Upper lobe of left lung (tissue), 6 donors: Measurements from ENCODE around the gene OMA1. TPM values are rescaled to one million over a fixed set of nuclear protein-coding genes. Genes with fewer than 3 reads are reported as not detected.

Source experiments
- ATAC-seq, 2 donors: fragments of 200-7000 bp; cut with Tn5 transposase; one replicate each; pipeline ENCODE4 v1.9.1; 2022; ENCODE audit warnings: mild to moderate bottlenecking in 2 of 2, moderate library complexity in 2 of 2; ENCODE audit not compliant: low FRiP score in 2 of 2
- DNase-seq, 2 donors: peaks; one replicate each; pipeline ENCODE4 v3.0.0-alpha.2; 2019 to 2020
- H3K27ac ChIP-seq, 4 donors: fragments of 200-600 bp; sonication (generic); one replicate each; pipeline ENCODE4 v1.5.1; 2016 to 2019
- H3K27me3 ChIP-seq, 4 donors: fragments of 200-600 bp; sonication (generic); one replicate each; pipeline ENCODE4 v1.5.1; 2017 to 2019
- H3K36me3 ChIP-seq, 4 donors: fragments of 200-600 bp; sonication (generic); one replicate each; pipeline ENCODE4 v1.5.1; 2016 to 2019
- H3K4me1 ChIP-seq, 4 donors: fragments of 200-600 bp; sonication (generic); one replicate each; pipeline ENCODE4 v1.5.1; 2018 to 2019
- H3K4me3 ChIP-seq, 4 donors: fragments of 200-600 bp; sonication (generic); one replicate each; pipeline ENCODE4 v1.5.1; 2017 to 2019; ENCODE audit warnings: mild to moderate bottlenecking in 2 of 4, moderate library complexity in 1 of 4
- H3K9me3 ChIP-seq, 4 donors: fragments of 200-600 bp; sonication (generic); one replicate each; pipeline ENCODE4 v1.5.1; 2018 to 2019
- EP300 ChIP-seq, 4 donors: sonication (generic); formaldehyde crosslinking; IDR thresholded peaks; one replicate each; pipeline ENCODE4 v1.5.1; 2017; ENCODE audit warnings: antibody characterized with exemption in 4 of 4, control low read depth in 2 of 4
- POLR2A ChIP-seq, 4 donors: fragments of 450-650 bp; IDR thresholded peaks; one replicate each; pipeline ENCODE4 v1.5.1; 2016 to 2017; ENCODE audit warnings: antibody characterized with exemption in 4 of 4, mild to moderate bottlenecking in 2 of 4
- POLR2AphosphoS5 ChIP-seq, 2 donors: sonication (generic); formaldehyde crosslinking; IDR thresholded peaks; one replicate each; pipeline ENCODE4 v1.5.1; 2017; ENCODE audit warnings: antibody characterized with exemption in 2 of 2
- WGBS, 2 donors: methylation state at CpG; one replicate each; pipeline ENCODE4 v1.1.5; 2017 to 2018; 5-methylcytosine and 5-hydroxymethylcytosine counted together
- total RNA-seq, 6 donors: library from RNA; depleted of rRNA in 4 of 6; stranded (reverse); fragments of >200 nt in 4 of 6; gene quantifications; one replicate each; pipeline versions ENCODE4 v1.1.0 to v1.2.1, GENCODE V29; 2016 to 2021
- TF ChIP-seq, protein P1 (sequence below), 6 experiments: fragments of 450-650 bp in 4 of 6; fragments of 200-600 bp in 2 of 6; sonication (generic) in 2 of 6; IDR thresholded peaks; one replicate each; pipeline ENCODE4 v1.5.1; 2016 to 2019; ENCODE audit warnings: antibody characterized with exemption in 6 of 6
- donor health status: DM: no; HTN: no; CAD: no; lungs with moderate emphysema.
- donor health status: DM: no; HTN: yes; CAD: no; lungs with severe emphysema.

OMA1 gene
- total RNA-seq, 6 donors from 2014 or later = 4.7 to 35.9 (median 20.7) TPM

DNA sequence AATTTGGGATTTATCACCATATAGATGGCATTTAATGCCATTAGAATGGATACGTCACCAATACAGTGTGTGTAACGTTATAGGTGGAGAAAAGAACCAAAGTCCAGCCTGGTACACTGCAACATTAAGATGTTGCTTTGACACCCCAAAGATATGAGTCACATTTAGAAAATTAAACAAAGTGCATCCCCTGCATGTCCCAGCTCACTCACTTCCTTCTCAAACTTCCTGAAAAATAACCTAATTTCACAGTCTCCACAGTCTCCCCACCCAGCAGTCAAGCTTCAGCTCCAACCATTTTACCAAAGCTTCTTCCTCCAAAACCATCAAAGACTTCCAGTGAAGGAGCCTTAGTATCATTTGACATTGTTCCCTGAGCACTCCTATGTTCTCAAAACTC, 111.9 kb downstream of the OMA1 start:
- WGBS, 2 donors = 78 to 86% methylated on average over 2 of the region's 2 CpGs
- H3K4me1 ChIP-seq = peaks cover 0 to 8% (median 3%) of the 10 kb centered on the region in 4 donors
- H3K27ac ChIP-seq = no peak overlapping the region
- H3K36me3 ChIP-seq = no peaks in the 10 kb centered on the region
- no peak overlapping the region for H3K4me3 ChIP-seq
- no peaks in the 10 kb centered on the region for H3K9me3 ChIP-seq
- DNase-seq = no peak
- no peaks in the 10 kb centered on the region for H3K27me3 ChIP-seq
- ATAC-seq = no peak
- no peak for TF ChIP-seq POLR2AphosphoS5 (IDR thresholded peaks at IDR 0.05)
- TF ChIP-seq, protein P1, sequence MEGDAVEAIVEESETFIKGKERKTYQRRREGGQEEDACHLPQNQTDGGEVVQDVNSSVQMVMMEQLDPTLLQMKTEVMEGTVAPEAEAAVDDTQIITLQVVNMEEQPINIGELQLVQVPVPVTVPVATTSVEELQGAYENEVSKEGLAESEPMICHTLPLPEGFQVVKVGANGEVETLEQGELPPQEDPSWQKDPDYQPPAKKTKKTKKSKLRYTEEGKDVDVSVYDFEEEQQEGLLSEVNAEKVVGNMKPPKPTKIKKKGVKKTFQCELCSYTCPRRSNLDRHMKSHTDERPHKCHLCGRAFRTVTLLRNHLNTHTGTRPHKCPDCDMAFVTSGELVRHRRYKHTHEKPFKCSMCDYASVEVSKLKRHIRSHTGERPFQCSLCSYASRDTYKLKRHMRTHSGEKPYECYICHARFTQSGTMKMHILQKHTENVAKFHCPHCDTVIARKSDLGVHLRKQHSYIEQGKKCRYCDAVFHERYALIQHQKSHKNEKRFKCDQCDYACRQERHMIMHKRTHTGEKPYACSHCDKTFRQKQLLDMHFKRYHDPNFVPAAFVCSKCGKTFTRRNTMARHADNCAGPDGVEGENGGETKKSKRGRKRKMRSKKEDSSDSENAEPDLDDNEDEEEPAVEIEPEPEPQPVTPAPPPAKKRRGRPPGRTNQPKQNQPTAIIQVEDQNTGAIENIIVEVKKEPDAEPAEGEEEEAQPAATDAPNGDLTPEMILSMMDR (IDR thresholded peaks at IDR 0.05) = no peak
- TF ChIP-seq POLR2A (IDR thresholded peaks at IDR 0.05) = no peak
- TF ChIP-seq EP300 (IDR thresholded peaks at IDR 0.05) = no peak

DNA sequence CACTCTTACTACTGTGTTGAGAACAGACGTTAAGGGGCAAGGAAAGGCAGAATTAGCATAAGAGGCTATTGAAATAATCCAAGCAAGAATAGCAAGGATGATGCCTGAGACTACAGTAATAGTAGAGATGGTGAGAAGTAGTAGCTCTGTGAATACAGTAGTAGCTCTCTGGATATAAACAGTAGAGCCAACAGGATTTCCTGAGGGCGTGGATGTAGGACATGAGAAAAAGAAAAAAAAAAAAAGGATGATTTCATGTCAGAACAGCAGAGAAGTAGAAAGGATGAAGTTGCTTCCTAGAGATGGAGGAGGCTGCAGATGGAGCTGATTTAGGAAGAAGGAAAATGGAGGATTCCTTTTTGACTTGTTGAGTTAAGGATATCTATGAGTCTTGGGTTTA, 112.3 kb downstream of the OMA1 start:
- no peak overlapping the region for H3K27ac ChIP-seq
- H3K4me3 ChIP-seq = no peak overlapping the region
- peaks cover 0 to 8% (median 3%) of the 10 kb centered on the region in 4 donors for H3K4me1 ChIP-seq
- WGBS, 2 donors = 54 to 61% methylated on average over 2 of the region's 2 CpGs
- no peaks in the 10 kb centered on the region for H3K9me3 ChIP-seq
- no peaks in the 10 kb centered on the region for H3K36me3 ChIP-seq
- H3K27me3 ChIP-seq = no peaks in the 10 kb centered on the region
- DNase-seq (no peak), ATAC-seq (no peak)
- no peak for TF ChIP-seq POLR2AphosphoS5 (IDR thresholded peaks at IDR 0.05)
- no peak for TF ChIP-seq POLR2A (IDR thresholded peaks at IDR 0.05)

DNA sequence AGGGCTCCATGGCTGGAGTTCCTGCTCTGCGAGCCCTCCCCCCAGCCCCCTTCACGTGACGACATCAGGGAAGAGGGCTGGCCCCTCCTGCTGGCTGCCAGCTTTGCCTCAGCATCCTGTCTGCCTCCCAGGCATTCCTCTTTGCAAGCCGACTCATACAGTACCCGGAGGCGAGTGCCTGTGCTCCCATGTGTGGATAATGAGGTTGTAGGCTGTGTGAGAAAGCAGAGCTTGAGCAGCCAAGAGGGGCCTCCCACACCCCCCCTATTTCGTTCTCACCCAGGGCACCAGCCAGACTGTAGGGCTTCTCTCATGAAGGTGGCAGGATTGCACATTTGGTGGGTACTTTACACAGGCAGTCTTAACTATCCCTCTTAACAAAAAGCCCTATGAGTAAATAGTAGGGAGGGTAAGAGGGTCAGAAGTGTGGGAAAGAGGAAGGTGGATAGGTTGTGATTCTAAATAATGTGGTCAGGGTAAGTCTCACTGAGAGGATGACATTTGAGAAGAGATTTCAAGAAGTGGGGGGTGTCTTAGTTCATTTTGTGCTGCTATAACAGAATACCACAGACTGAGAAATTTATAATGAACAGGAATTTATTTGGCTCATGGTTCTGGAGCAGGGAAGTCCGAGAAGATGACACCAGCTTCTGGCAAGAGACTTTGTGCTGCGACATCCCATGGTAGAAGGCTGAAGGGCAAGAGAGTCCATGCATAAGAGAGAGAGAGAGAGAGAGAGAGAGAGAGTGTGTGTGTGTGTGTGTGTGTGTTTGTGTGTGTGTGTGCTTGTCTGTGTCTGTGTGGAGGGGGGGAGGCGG, 113.5 kb downstream of the OMA1 start:
- no peaks in the 10 kb centered on the region for H3K9me3 ChIP-seq
- no peak overlapping the region for H3K27ac ChIP-seq
- DNase-seq (no peak), ATAC-seq (peak in 1 of 2 donors; percentile 82)
- no peak overlapping the region for H3K4me3 ChIP-seq
- TF ChIP-seq POLR2AphosphoS5 (IDR thresholded peaks at IDR 0.05) (no peak), POLR2A (IDR thresholded peaks at IDR 0.05) (no peak), EP300 (IDR thresholded peaks at IDR 0.05) (no peak)
- TF ChIP-seq, protein P1 (IDR thresholded peaks at IDR 0.05) = no peak
- H3K4me1 ChIP-seq = peaks cover 0 to 8% (median 3%) of the 10 kb centered on the region in 4 donors
- H3K27me3 ChIP-seq = no peaks in the 10 kb centered on the region
- 47 to 48% methylated on average over 9 to 10 of the region's 10 CpGs for WGBS, 2 donors
- no peaks in the 10 kb centered on the region for H3K36me3 ChIP-seq

DNA sequence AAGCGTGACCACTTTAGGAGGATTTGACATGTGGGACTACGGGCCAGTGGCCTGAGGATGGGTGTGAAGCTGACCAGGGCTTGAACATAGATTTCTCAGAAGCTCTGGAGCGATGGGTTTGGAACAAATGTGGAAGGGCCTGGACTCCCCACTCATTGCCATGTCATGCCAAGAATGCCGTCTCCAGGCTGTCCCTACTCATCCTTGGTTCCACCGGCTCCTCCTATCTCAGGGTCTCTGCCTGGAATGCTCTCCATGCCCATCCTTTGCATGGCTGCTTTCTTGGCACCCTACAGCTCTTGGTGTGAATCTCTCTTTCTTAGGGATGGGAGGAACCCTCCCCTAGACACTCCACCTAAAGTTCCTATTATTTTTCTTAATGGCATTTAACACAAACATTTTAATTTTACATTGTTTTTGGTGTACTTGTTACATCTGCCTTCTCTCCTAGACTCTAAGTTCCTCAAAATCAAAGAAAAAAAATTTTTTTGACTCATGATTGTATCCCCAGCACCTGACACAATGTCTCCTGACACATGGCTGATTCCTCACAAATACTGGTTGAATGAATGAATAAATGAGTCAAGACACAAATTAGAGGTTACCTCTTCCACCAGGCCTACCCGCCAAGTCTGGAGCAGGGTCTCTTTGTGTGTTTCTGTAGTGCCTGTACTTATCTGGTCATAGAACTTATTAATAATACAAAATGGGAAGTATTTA, 114.5 kb downstream of the OMA1 start:
- Histone ChIP-seq H3K27me3 (no peaks in the 10 kb centered on the region), H3K4me1 (peaks cover 0 to 8% (median 3%) of the 10 kb centered on the region in 4 donors), H3K27ac (no peak overlapping the region), H3K4me3 (no peak overlapping the region), H3K36me3 (no peaks in the 10 kb centered on the region), H3K9me3 (no peaks in the 10 kb centered on the region)
- DNase-seq (no peak), ATAC-seq (no peak)
- no peak for TF ChIP-seq POLR2A (IDR thresholded peaks at IDR 0.05)
- no peak for TF ChIP-seq EP300 (IDR thresholded peaks at IDR 0.05)
- TF ChIP-seq, protein P1 (IDR thresholded peaks at IDR 0.05) = no peak
- no peak for TF ChIP-seq POLR2AphosphoS5 (IDR thresholded peaks at IDR 0.05)
- WGBS, 2 donors = 95 to 96% methylated on average over 5 to 6 of the region's 6 CpGs

Other genes starting within 250 kb of the OMA1 start
- 100 to 1,000 TPM in 5 of 6 donors, 10 to 100 TPM in 1; 41.9 to 387 (median 161) TPM for gene TACSTD2, start 30.5 kb upstream of the OMA1 start, total RNA-seq
- gene MYSM1, start 153.3 kb upstream of the OMA1 start, total RNA-seq = 10 to 100 TPM; 20.5 to 79.0 (median 27.6) TPM
- gene JUN, start 237.3 kb upstream of the OMA1 start, total RNA-seq = 100 to 1,000 TPM; 142 to 400 (median 236) TPM